CD14-positive monocyte (primary cell): ENCODE measurements around the gene ZNF800. TPM values are rescaled to one million over a fixed set of nuclear protein-coding genes. Genes with fewer than 3 reads are reported as not detected.
A peak's percentile ranks its signal among the peaks of the same experiment; 100 is the strongest.

Source experiments
- DNase-seq, 3 donors: peaks; one replicate each; pipeline ENCODE4 v3.0.0-alpha.2; 2011 to 2022
- H2AFZ ChIP-seq: 2 replicates; pipeline ENCODE4 v1.6.0; 2012; ENCODE audit warnings: mild to moderate bottlenecking, low read depth, low read length, inconsistent platforms; ENCODE audit not compliant: insufficient read depth, poor library complexity, severe bottlenecking
- H3K27ac ChIP-seq, 2 donors: 1 replicate in 1 of 2; 2 replicates in 1 of 2; pipeline ENCODE4 v1.5.1; 2012 to 2013; ENCODE audit warnings: low read length in 2 of 2, control low read depth in 1 of 2, inconsistent platforms in 1 of 2, low read depth in 1 of 2, mild to moderate bottlenecking in 1 of 2
- H3K27me3 ChIP-seq, 2 donors: one replicate each; pipeline versions ENCODE4 v1.6.0 to v1.6.1; 2011 to 2013; ENCODE audit warnings: low read length in 2 of 2; ENCODE audit not compliant: control insufficient read depth in 2 of 2, insufficient read depth in 2 of 2
- H3K36me3 ChIP-seq, 2 donors: replicated peaks in 1 of 2; 1 replicate in 1 of 2; 2 replicates in 1 of 2; pipeline versions ENCODE4 v1.5.1 to v1.6.1; 2012 to 2013; ENCODE audit warnings: low read length in 2 of 2, control low read depth in 1 of 2, inconsistent platforms in 1 of 2, mild to moderate bottlenecking in 1 of 2; ENCODE audit not compliant: insufficient read depth in 2 of 2, control insufficient read depth in 1 of 2
- H3K4me1 ChIP-seq, 2 donors: 1 replicate in 1 of 2; 2 replicates in 1 of 2; pipeline versions ENCODE4 v1.5.1 to v1.6.1; 2012 to 2013; ENCODE audit warnings: low read length in 2 of 2, control low read depth in 1 of 2, inconsistent platforms in 1 of 2, mild to moderate bottlenecking in 1 of 2, moderate library complexity in 1 of 2; ENCODE audit not compliant: insufficient read depth in 2 of 2, control insufficient read depth in 1 of 2
- H3K4me2 ChIP-seq: replicated peaks from 2 replicates; pipeline ENCODE3; 2012; ENCODE audit warnings: low read length, moderate library complexity, mild to moderate bottlenecking; ENCODE audit not compliant: poor library complexity, severe bottlenecking; ENCODE audit errors: extremely low read depth
- H3K4me3 ChIP-seq, 3 experiments: fragments of 200-600 bp in 1 of 3; sonication (generic) in 1 of 3; replicated peaks in 1 of 3; 1 replicate in 2 of 3; 2 replicates in 1 of 3; pipeline ENCODE4 v1.5.1; 2011 to 2013; ENCODE audit warnings: low read length in 3 of 3, mild to moderate bottlenecking in 3 of 3, control low read depth in 2 of 3, low read depth in 2 of 3, inconsistent platforms in 1 of 3, moderate library complexity in 1 of 3
- H3K79me2 ChIP-seq: 2 replicates; pipeline ENCODE4 v1.6.0; 2012; ENCODE audit warnings: mild to moderate bottlenecking, control low read depth, inconsistent platforms, low read length, moderate library complexity; ENCODE audit not compliant: insufficient read depth
- H3K9ac ChIP-seq: 2 replicates; pipeline ENCODE4 v1.6.0; 2017; ENCODE audit warnings: low read length, mild to moderate bottlenecking; ENCODE audit not compliant: insufficient read depth, poor library complexity, severe bottlenecking
- H3K9me3 ChIP-seq, 2 donors: replicated peaks in 1 of 2; 1 replicate in 1 of 2; 2 replicates in 1 of 2; pipeline versions ENCODE4 v1.5.1 to v1.6.1; 2012 to 2013; ENCODE audit warnings: low read length in 2 of 2, control low read depth in 1 of 2; ENCODE audit not compliant: control insufficient read depth in 1 of 2, insufficient read depth in 1 of 2
- H4K20me1 ChIP-seq: 2 replicates; pipeline ENCODE4 v1.6.0; 2012; ENCODE audit warnings: mild to moderate bottlenecking, low read length, control low read depth, moderate library complexity; ENCODE audit not compliant: insufficient read depth
- H3K27ac Mint-ChIP-seq, 7 donors: one replicate each; pipeline ENCODE4 v1.8.0; 2020; ENCODE audit warnings: mild to moderate bottlenecking in 7 of 7, mixed read lengths in 7 of 7, moderate library complexity in 6 of 7, inconsistent platforms in 2 of 7
- H3K27me3 Mint-ChIP-seq, 3 donors: one replicate each; pipeline ENCODE4 v1.8.0; 2021 to 2022; ENCODE audit warnings: low read depth in 3 of 3, mild to moderate bottlenecking in 3 of 3, mixed read lengths in 3 of 3, moderate library complexity in 3 of 3, inconsistent platforms in 1 of 3
- H3K36me3 Mint-ChIP-seq, 2 donors: one replicate each; pipeline ENCODE4 v1.8.0; 2020; ENCODE audit warnings: mixed read lengths in 2 of 2, inconsistent platforms in 1 of 2, mild to moderate bottlenecking in 1 of 2
- H3K4me1 Mint-ChIP-seq: one replicate; pipeline ENCODE4 v1.8.0; 2020; ENCODE audit warnings: mild to moderate bottlenecking, mixed read lengths
- H3K4me3 Mint-ChIP-seq, 2 donors: one replicate each; pipeline ENCODE4 v1.8.0; 2020; ENCODE audit warnings: mild to moderate bottlenecking in 2 of 2, mixed read lengths in 2 of 2, moderate library complexity in 1 of 2
- H3K9me3 Mint-ChIP-seq, 7 donors: one replicate each; pipeline ENCODE4 v1.8.0; 2020 to 2022; ENCODE audit warnings: mixed read lengths in 7 of 7, mild to moderate bottlenecking in 6 of 7, moderate library complexity in 6 of 7, inconsistent platforms in 2 of 7
- WGBS: methylation state at CpG from one replicate; pipeline ENCODE4 v1.1.5; 2013; ENCODE audit warnings: missing lambda C conversion rate; ENCODE audit not compliant: insufficient coverage; 5-methylcytosine and 5-hydroxymethylcytosine counted together
- intact Hi-C, 2 donors: fragments of 100-400 bp; cut with micrococcal nuclease; formaldehyde crosslinking; loops; one replicate each; pipeline versions ENCODE4 v1.15.0 to v1.15.1; 2023
- polyA plus RNA-seq, 3 donors: library from polyadenylated mRNA; depleted of rRNA in 1 of 3; unstranded in 2 of 3; stranded (reverse) in 1 of 3; fragments of 300-500 nt in 2 of 3; fragments of >200 nt in 1 of 3; fragmentation: Illumina TruSeq in 2 of 3; gene quantifications; 1 replicate in 2 of 3; 2 replicates in 1 of 3; pipeline ENCODE4 v1.2.3, GENCODE V29; 2012 to 2021
- TF ChIP-seq, protein P1 (sequence below): fragments of 200-600 bp; IDR thresholded peaks from one replicate; pipeline ENCODE4 v1.8.0; 2022; ENCODE audit warnings: antibody characterized with exemption, mild to moderate bottlenecking

The ZNF800 gene
- polyA plus RNA-seq, 3 donors: 11.8 to 19.6 (median 16.2) TPM

DNA sequence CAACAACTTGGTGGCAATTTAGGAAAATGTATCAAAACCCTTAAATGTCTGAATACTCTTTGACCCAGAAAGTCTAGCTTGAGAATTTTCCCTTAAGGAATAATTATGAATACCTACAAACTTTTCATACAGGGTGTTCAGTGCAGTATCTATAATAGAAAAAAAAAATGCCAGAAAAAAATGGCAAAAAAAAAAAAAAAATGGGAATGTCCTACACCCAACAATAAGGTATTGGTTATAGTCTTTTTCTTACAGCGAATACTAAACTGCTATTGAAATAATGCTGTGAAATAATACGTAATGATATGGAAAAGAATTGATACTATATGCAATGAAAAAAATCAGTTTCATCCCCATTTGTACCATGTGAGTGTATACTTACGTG is 44.3 kb downstream of the ZNF800 start:
- no peaks in the 10 kb centered on the region for H3K79me2 ChIP-seq
- H3K4me2 ChIP-seq: peak overlapping the region; percentile 54
- peak overlapping the region; percentile 52 to 84 for H3K4me3 Mint-ChIP-seq
- H3K36me3 ChIP-seq: peaks cover 2 to 15% of the 10 kb centered on the region in 2 donors
- H3K27ac Mint-ChIP-seq: no peak overlapping the region
- H3K27me3 ChIP-seq: peaks cover 28 to 48% of the 10 kb centered on the region in 2 donors
- H3K4me1 Mint-ChIP-seq: peaks cover 9% of the 10 kb centered on the region
- H3K9ac ChIP-seq: no peak overlapping the region
- DNase-seq: no peak
- intact Hi-C loops: no loop called here
- peaks cover 0 to 8% (median 3%) of the 10 kb centered on the region in 7 donors for H3K9me3 Mint-ChIP-seq
- no peak overlapping the region for H3K27ac ChIP-seq
- H3K4me1 ChIP-seq: peaks cover 4 to 5% of the 10 kb centered on the region in 2 donors
- peaks cover 27 to 40% (median 34%) of the 10 kb centered on the region in 3 donors for H3K27me3 Mint-ChIP-seq
- no peaks in the 10 kb centered on the region for H3K9me3 ChIP-seq
- WGBS: no CpG with 5 or more reads among the region's 3 CpGs
- no peak overlapping the region for H2AFZ ChIP-seq
- H3K4me3 ChIP-seq: peak overlapping the region in 1 of 3 experiments; percentile 21
- H4K20me1 ChIP-seq: no peaks in the 10 kb centered on the region
- H3K36me3 Mint-ChIP-seq: peaks cover 16 to 22% of the 10 kb centered on the region in 2 donors
- TF ChIP-seq, protein P1, sequence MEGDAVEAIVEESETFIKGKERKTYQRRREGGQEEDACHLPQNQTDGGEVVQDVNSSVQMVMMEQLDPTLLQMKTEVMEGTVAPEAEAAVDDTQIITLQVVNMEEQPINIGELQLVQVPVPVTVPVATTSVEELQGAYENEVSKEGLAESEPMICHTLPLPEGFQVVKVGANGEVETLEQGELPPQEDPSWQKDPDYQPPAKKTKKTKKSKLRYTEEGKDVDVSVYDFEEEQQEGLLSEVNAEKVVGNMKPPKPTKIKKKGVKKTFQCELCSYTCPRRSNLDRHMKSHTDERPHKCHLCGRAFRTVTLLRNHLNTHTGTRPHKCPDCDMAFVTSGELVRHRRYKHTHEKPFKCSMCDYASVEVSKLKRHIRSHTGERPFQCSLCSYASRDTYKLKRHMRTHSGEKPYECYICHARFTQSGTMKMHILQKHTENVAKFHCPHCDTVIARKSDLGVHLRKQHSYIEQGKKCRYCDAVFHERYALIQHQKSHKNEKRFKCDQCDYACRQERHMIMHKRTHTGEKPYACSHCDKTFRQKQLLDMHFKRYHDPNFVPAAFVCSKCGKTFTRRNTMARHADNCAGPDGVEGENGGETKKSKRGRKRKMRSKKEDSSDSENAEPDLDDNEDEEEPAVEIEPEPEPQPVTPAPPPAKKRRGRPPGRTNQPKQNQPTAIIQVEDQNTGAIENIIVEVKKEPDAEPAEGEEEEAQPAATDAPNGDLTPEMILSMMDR: peak; percentile 12

DNA sequence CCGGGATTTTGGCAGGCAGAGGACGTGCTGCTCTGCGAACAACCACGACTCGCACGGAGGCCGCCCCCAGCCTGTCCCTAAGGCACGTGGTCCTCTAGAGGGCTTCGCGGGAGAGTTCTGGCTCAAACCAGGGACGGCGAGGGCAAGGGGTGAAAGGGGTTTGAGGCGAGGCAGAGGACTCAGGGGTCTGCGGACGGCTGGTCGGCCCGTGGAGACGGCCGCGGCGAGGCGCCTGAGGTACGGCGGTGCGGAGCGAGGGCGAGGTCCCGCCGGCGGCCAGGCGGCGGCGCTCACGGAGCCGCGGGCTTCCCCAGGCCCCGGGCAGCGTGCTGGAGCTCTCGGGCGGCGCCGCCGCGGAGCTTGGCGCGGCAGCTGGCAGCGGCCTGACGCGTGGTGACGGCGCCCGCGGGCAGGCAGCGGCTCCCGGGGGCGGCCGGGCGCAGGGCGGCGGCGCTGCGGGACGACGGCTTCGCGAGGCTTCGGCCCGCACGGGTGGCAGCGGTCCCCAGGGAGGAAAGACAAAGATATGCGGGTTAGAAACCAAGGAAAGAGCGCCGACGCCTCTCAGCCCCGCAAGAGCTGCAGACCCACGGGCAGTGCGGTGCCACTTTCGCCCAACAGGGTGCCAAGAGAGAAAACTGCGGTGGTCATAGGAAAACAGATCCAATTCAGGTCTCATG is 44.8 kb downstream of the ZNF800 start:
- peak; percentile 22 to 65 (median 57) for DNase-seq
- H3K4me1 ChIP-seq: peaks cover 4 to 5% of the 10 kb centered on the region in 2 donors
- Mint-ChIP-seq H3K4me3 (peak overlapping the region; percentile 61 to 84), H3K27ac (peak overlapping the region in 1 of 7 donors; percentile 21), H3K9me3 (peaks cover 0 to 8% (median 3%) of the 10 kb centered on the region in 7 donors), H3K27me3 (peaks cover 27 to 40% (median 34%) of the 10 kb centered on the region in 3 donors), H3K4me1 (peaks cover 9% of the 10 kb centered on the region), H3K36me3 (peaks cover 15 to 21% of the 10 kb centered on the region in 2 donors)
- H3K79me2 ChIP-seq: no peaks in the 10 kb centered on the region
- H3K9ac ChIP-seq: no peak overlapping the region
- H2AFZ ChIP-seq: no peak overlapping the region
- no peaks in the 10 kb centered on the region for H4K20me1 ChIP-seq
- no peaks in the 10 kb centered on the region for H3K9me3 ChIP-seq
- intact Hi-C loops: no loop called here
- peak overlapping the region; percentile 54 for H3K4me2 ChIP-seq
- H3K27ac ChIP-seq: no peak overlapping the region
- H3K36me3 ChIP-seq: peaks cover under 1 to 12% of the 10 kb centered on the region in 2 donors
- peaks cover 28 to 48% of the 10 kb centered on the region in 2 donors for H3K27me3 ChIP-seq
- TF ChIP-seq, protein P1: peak; percentile 58
- 5% methylated on average over 76 of the region's 79 CpGs for WGBS
- H3K4me3 ChIP-seq: peak overlapping the region in 1 of 3 experiments; percentile 21
